GM18517 (cell line): Measurements from ENCODE around the gene PLBD2.

Source experiments
- ATAC-seq: cut with Tn5 transposase; IDR thresholded peaks from one replicate; pipeline ENCODE4 v1.9.1; 2021; ENCODE audit warnings: mild to moderate bottlenecking, moderate library complexity; ENCODE audit not compliant: unreplicated experiment

PLBD2 gene

GRCh38 chr12:113358381-113359132, at the start of gene PLBD2:
TSS of gene PLBD2 (plus strand) at chr12:113358587. CDS start at chr12:113358601, 14 bp downstream.
- ATAC-seq: peak; percentile 82

GRCh38 chr12:113310489-113310888, 47.9 kb upstream of the PLBD2 start:
- ATAC-seq: no peak

GRCh38 chr12:113314121-113314529, 44.3 kb upstream of the PLBD2 start:
- ATAC-seq: no peak

- ATAC-seq: no peak
Observed at GRCh38 chr12:113315358-113315757, 43.0 kb upstream of the PLBD2 start.

GRCh38 chr12:113316155-113316554, 42.2 kb upstream of the PLBD2 start:
- no peak for ATAC-seq

GRCh38 chr12:113317122-113317521, 41.3 kb upstream of the PLBD2 start:
- no peak for ATAC-seq

- no peak for ATAC-seq
Observed at GRCh38 chr12:113318046-113318656, 40.2 kb upstream of the PLBD2 start.

GRCh38 chr12:113318900-113319628, 39.3 kb upstream of the PLBD2 start:
- ATAC-seq: no peak

- no peak for ATAC-seq
Observed at GRCh38 chr12:113320401-113320800, 38.0 kb upstream of the PLBD2 start.

GRCh38 chr12:113322343-113322742, 36.0 kb upstream of the PLBD2 start:
- no peak for ATAC-seq

- ATAC-seq: no peak
Observed at GRCh38 chr12:113325916-113326315, 32.5 kb upstream of the PLBD2 start.

- ATAC-seq: no peak
Observed at GRCh38 chr12:113326775-113327395, 31.5 kb upstream of the PLBD2 start.

- no peak for ATAC-seq
Observed at GRCh38 chr12:113328368-113328889, 30.0 kb upstream of the PLBD2 start.

- ATAC-seq: no peak
Observed at GRCh38 chr12:113329022-113329790, 29.2 kb upstream of the PLBD2 start.

GRCh38 chr12:113329791-113330417, 28.5 kb upstream of the PLBD2 start:
- no peak for ATAC-seq

- no peak for ATAC-seq
Observed at GRCh38 chr12:113330505-113330904, 27.9 kb upstream of the PLBD2 start.

GRCh38 chr12:113332688-113333417, 25.5 kb upstream of the PLBD2 start:
- no peak for ATAC-seq

- no peak for ATAC-seq
Observed at GRCh38 chr12:113333418-113333750, 25.0 kb upstream of the PLBD2 start.
